ENCODE results near the gene LARGE1.
A peak's percentile ranks its signal among the peaks of the same experiment; 100 is the strongest.

Gene LARGE1

GRCh38 chr22:33726294-33726734, 194.0 kb downstream of the LARGE1 start:
- TF ChIP-seq CTCF (IDR thresholded peaks at IDR 0.05; ENCODE audit: low read depth, low read length) (no peak), MYC (IDR thresholded peaks at IDR 0.05; ENCODE audit: low read depth, low read length) (no peak), POLR2A (IDR thresholded peaks at IDR 0.05; ENCODE audit: extremely low read depth, insufficient read length) (no peak)
- TF ChIP-seq, protein P1, sequence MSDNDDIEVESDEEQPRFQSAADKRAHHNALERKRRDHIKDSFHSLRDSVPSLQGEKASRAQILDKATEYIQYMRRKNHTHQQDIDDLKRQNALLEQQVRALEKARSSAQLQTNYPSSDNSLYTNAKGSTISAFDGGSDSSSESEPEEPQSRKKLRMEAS (IDR thresholded peaks at IDR 0.05; ENCODE audit: low read depth, low read length): no peak
- no peak for DNase-seq (ENCODE audit: low read depth)
- H3K4me3 ChIP-seq (ENCODE audit: low read depth, low read length): no peak overlapping the region

- TF ChIP-seq CTCF (IDR thresholded peaks at IDR 0.05; ENCODE audit: low read depth, low read length) (no peak), MYC (IDR thresholded peaks at IDR 0.05; ENCODE audit: low read depth, low read length) (peak; percentile 49; the same call in 1 of the 2 replicates)
- TF ChIP-seq, protein P1 (IDR thresholded peaks at IDR 0.05; ENCODE audit: low read depth, low read length): peak; percentile 91
- H3K4me3 ChIP-seq (ENCODE audit: low read depth, low read length): no peak overlapping the region
- peak; percentile 69 for DNase-seq (ENCODE audit: low read depth)
These were observed 196.4 kb downstream of the LARGE1 start for GRCh38 chr22:33723915-33724314.

- no peak for TF ChIP-seq POLR2A (IDR thresholded peaks at IDR 0.05; ENCODE audit: extremely low read depth, insufficient read length)
- no peak for TF ChIP-seq MYC (IDR thresholded peaks at IDR 0.05; ENCODE audit: low read depth, low read length)
- TF ChIP-seq, protein P1 (IDR thresholded peaks at IDR 0.05; ENCODE audit: low read depth, low read length): no peak
- TF ChIP-seq CTCF (IDR thresholded peaks at IDR 0.05; ENCODE audit: low read depth, low read length): no peak
- no peak for DNase-seq (ENCODE audit: low read depth)
- no peak overlapping the region for H3K4me3 ChIP-seq (ENCODE audit: low read depth, low read length)
These were observed 197.5 kb downstream of the LARGE1 start for GRCh38 chr22:33722816-33723215.

DNA sequence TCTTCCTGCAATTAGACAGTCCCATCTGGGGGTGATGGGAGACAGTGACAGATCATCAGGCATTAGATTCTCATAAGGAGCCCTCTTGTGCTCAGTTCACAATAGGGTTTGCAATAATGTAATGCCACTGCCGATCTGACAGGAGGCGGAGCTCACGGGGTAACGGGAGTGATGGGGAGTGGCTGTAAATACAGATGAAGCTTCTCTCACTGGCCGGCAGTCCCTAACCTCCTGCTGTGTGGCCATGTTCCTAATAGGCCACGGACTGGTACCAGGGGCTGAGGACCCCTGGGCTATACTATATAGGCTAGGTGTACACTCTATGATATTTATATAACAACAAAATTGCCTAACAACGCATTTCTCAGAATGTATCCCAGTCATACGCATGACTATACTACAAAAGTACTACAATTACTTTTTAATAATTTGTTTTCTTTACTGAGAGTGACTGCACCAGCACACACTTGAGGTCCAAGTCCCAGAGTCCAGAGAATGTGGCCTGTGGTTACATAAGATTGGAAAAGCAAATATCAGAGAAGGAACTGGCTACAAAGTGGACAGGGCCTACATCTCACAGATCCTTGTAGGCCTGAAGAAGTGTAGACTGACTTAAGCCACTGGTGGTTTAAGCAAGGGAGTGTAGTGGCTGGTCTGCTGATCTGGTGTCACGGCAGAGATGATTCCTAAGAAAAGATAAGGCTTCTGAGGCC, 200.0 kb downstream of the LARGE1 start:
- DNase-seq (ENCODE audit: low read depth): no peak
- TF ChIP-seq CTCF (IDR thresholded peaks at IDR 0.05; ENCODE audit: low read depth, low read length) (no peak), MYC (IDR thresholded peaks at IDR 0.05; ENCODE audit: low read depth, low read length) (no peak)
- no peak overlapping the region for H3K4me3 ChIP-seq (ENCODE audit: low read depth, low read length)

DNA sequence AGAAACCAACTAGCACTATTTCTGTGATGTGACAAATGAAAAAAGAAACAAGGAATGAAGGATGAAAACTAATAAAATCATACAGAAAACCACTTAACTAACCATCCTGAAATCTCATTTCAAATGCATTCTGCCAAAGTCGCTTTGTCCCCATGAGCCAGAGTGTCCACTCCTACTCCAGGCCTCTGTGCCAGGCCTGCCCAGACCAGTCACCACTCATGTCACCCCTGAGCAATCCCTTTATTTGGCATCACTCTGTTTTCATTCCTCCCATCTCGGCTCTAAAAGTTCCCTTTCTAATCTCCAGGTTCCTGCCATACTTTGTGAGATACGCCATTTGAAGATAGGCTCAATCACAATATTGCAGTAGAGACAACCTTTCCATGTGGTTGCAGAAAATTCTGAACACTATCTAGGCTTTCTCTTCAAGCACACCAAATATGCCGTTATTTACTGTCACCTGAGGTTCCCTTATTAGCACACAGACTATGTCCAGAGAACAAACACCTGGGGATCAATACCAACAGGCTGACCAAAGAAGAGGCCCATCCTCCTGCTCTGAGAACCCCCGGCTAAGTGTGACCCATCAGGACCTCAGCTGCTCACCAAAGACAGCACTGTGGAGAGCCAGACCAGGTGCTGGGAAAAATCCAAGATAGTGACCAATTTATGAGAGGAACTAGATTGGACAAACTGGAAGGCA, 202.4 kb downstream of the LARGE1 start:
- no peak for DNase-seq (ENCODE audit: low read depth)
- TF ChIP-seq, protein P1 (IDR thresholded peaks at IDR 0.05; ENCODE audit: low read depth, low read length): no peak
- TF ChIP-seq CTCF (IDR thresholded peaks at IDR 0.05; ENCODE audit: low read depth, low read length) (no peak), POLR2A (IDR thresholded peaks at IDR 0.05; ENCODE audit: extremely low read depth, insufficient read length) (no peak)
- H3K4me3 ChIP-seq (ENCODE audit: low read depth, low read length): no peak overlapping the region

Measured in NB4 (cell line).